BLaER1 (cell line): ENCODE data around the gene CCDC178.
"Not testable (repeated sequence)": the region's sequence is repeated elsewhere in the genome, so short reads cannot be mapped to it uniquely, and the experiment has no call there.

Source experiments
- H3K27ac ChIP-seq: shearing (Covaris generic); formaldehyde crosslinking; 2 replicates; pipeline ENCODE4 v1.8.1; 2022
- H3K27me3 ChIP-seq: shearing (Covaris generic); formaldehyde crosslinking; 2 replicates; pipeline ENCODE4 v1.8.1; 2022
- H3K36me3 ChIP-seq: shearing (Covaris generic); formaldehyde crosslinking; 2 replicates; pipeline ENCODE4 v1.8.1; 2022
- H3K4me1 ChIP-seq: shearing (Covaris generic); formaldehyde crosslinking; 2 replicates; pipeline ENCODE4 v1.8.1; 2022
- H3K4me2 ChIP-seq: shearing (Covaris generic); formaldehyde crosslinking; 2 replicates; pipeline ENCODE4 v1.8.1; 2022
- H3K4me3 ChIP-seq: shearing (Covaris generic); formaldehyde crosslinking; 2 replicates; pipeline ENCODE4 v1.8.1; 2022
- H3K9ac ChIP-seq: shearing (Covaris generic); formaldehyde crosslinking; 2 replicates; pipeline ENCODE4 v1.8.1; 2022
- H3K9me3 ChIP-seq: shearing (Covaris generic); formaldehyde crosslinking; 2 replicates; pipeline ENCODE4 v1.8.1; 2022
- H4K20me1 ChIP-seq: shearing (Covaris generic); formaldehyde crosslinking; 2 replicates; pipeline ENCODE4 v1.8.1; 2022
- Cebpa-rat ChIP-seq: shearing (Covaris generic); IDR thresholded peaks from 2 replicates; pipeline ENCODE4 v1.8.1; 2022

CCDC178 gene

DNA sequence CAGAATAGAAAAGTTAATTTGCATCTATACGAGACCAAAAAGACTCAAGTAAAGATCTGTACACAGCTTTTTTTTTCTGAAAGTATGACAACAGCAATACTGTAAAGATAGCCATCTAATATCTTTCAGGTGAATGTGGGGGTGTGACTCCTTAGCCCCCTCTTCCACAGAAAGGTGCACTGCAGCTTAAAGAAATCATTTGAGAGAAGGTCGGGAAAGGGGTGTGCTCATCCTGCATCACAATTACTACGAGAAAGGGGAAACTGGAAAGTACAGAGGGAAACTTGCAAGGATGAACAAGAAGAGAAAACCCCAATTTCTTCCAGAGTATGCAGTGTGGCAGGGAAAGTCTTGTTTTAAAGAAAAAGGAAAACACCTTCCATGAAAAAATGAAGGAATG, 255.6 kb downstream of the CCDC178 start:
- H3K4me2 ChIP-seq = no peak overlapping the region
- TF ChIP-seq Cebpa-rat = no peak
- H3K27ac ChIP-seq = no peak overlapping the region
- H3K27me3 ChIP-seq = no peaks in the 10 kb centered on the region
- no peaks in the 10 kb centered on the region for H4K20me1 ChIP-seq
- H3K9ac ChIP-seq = no peak overlapping the region
- H3K4me3 ChIP-seq = no peak overlapping the region
- peaks cover 10% of the 10 kb centered on the region; the same call in 1 of the 2 replicates for H3K4me1 ChIP-seq
- H3K36me3 ChIP-seq = no peaks in the 10 kb centered on the region
- H3K9me3 ChIP-seq = no peaks in the 10 kb centered on the region

GRCh38 chr18:33184175-33184574, 256.3 kb downstream of the CCDC178 start:
- Histone ChIP-seq H3K4me3 (no peak overlapping the region), H3K27ac (no peak overlapping the region), H3K9me3 (no peaks in the 10 kb centered on the region), H3K4me2 (no peak overlapping the region), H3K9ac (no peak overlapping the region), H3K4me1 (peaks cover 10% of the 10 kb centered on the region; the same call in 1 of the 2 replicates), H4K20me1 (no peaks in the 10 kb centered on the region), H3K36me3 (no peaks in the 10 kb centered on the region), H3K27me3 (no peaks in the 10 kb centered on the region)
- no peak for TF ChIP-seq Cebpa-rat

GRCh38 chr18:33183136-33183535, 257.4 kb downstream of the CCDC178 start:
- no peak overlapping the region for H3K4me3 ChIP-seq
- H3K36me3 ChIP-seq = no peaks in the 10 kb centered on the region
- H3K4me1 ChIP-seq = peaks cover 10% of the 10 kb centered on the region; the same call in 1 of the 2 replicates
- TF ChIP-seq Cebpa-rat = no peak
- no peak overlapping the region for H3K4me2 ChIP-seq
- H3K9ac ChIP-seq = no peak overlapping the region
- H4K20me1 ChIP-seq = no peaks in the 10 kb centered on the region
- no peaks in the 10 kb centered on the region for H3K27me3 ChIP-seq
- H3K27ac ChIP-seq = no peak overlapping the region
- no peaks in the 10 kb centered on the region for H3K9me3 ChIP-seq

DNA sequence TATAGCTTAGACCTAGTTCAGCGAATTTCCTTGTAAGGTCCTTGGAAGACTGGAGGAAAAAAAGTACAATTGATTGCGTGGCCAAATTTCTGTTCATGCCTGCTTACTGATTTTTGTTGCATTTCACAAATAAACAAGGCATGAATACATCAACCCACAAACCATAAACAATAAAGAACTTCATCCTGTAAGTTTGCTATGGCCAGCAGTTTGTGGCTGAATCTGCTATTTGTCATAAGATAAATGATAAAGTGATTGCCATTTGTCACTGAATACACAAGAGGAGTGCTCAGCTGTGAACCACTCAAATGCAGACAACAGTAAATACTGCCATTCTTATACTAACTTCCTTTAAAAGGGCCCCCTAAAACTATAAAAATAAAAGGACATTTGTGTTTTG, 259.5 kb downstream of the CCDC178 start:
- no peak for TF ChIP-seq Cebpa-rat
- H3K4me3 ChIP-seq = no peak overlapping the region

DNA sequence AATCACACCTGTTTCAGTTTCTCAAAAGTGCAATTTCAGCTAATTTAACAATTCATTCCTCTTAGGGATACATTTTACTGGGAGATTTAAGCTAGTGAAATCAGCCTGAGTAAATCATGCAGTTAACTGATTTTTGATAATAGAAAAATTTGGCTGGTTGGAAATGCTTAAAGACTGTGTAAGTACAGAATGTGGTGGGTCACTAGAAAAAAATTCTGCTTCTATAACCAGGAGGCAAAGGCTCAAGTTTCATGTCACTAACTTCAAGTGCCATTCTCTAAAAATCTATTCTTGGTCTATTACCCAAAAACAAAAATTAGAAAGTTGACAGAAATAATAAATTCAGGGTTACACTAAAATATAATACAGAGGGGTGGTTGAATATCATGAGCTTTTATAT, 271.3 kb downstream of the CCDC178 start:
- Histone ChIP-seq H3K4me3 (no peak overlapping the region), H3K4me1 (no peaks in the 10 kb centered on the region), H4K20me1 (no peaks in the 10 kb centered on the region), H3K9ac (no peak overlapping the region), H3K27me3 (no peaks in the 10 kb centered on the region), H3K27ac (no peak overlapping the region), H3K36me3 (no peaks in the 10 kb centered on the region), H3K9me3 (no peaks in the 10 kb centered on the region), H3K4me2 (no peak overlapping the region)
- no peak for TF ChIP-seq Cebpa-rat

More for the DNA sequence above, 259.5 kb downstream of the CCDC178 start:
- H3K9me3 ChIP-seq = no peaks in the 10 kb centered on the region
- H3K4me1 ChIP-seq = peaks cover 10% of the 10 kb centered on the region; the same call in 1 of the 2 replicates
- no peak overlapping the region for H3K9ac ChIP-seq
- H3K27me3 ChIP-seq = no peaks in the 10 kb centered on the region
- H4K20me1 ChIP-seq = no peaks in the 10 kb centered on the region
- H3K4me2 ChIP-seq = no peak overlapping the region
- no peaks in the 10 kb centered on the region for H3K36me3 ChIP-seq
- H3K27ac ChIP-seq = no peak overlapping the region

- H3K9me3 ChIP-seq, H3K9ac ChIP-seq, H3K36me3 ChIP-seq, H3K27ac ChIP-seq, H3K4me2 ChIP-seq, H4K20me1 ChIP-seq, H3K27me3 ChIP-seq, H3K4me3 ChIP-seq, H3K4me1 ChIP-seq: not testable (repeated sequence)
Observed at GRCh38 chr18:33164121-33164520, 276.4 kb downstream of the CCDC178 start.

- Histone ChIP-seq H3K4me3 (no peak overlapping the region), H3K27ac (no peak overlapping the region), H3K9me3 (no peaks in the 10 kb centered on the region), H3K9ac (no peak overlapping the region), H3K4me1 (peaks cover 8% of the 10 kb centered on the region; the same call in 1 of the 2 replicates), H3K36me3 (no peaks in the 10 kb centered on the region), H3K4me2 (no peak overlapping the region), H3K27me3 (no peaks in the 10 kb centered on the region), H4K20me1 (no peaks in the 10 kb centered on the region)
- TF ChIP-seq Cebpa-rat = no peak
Observed at GRCh38 chr18:33161131-33161530, 279.4 kb downstream of the CCDC178 start.

DNA sequence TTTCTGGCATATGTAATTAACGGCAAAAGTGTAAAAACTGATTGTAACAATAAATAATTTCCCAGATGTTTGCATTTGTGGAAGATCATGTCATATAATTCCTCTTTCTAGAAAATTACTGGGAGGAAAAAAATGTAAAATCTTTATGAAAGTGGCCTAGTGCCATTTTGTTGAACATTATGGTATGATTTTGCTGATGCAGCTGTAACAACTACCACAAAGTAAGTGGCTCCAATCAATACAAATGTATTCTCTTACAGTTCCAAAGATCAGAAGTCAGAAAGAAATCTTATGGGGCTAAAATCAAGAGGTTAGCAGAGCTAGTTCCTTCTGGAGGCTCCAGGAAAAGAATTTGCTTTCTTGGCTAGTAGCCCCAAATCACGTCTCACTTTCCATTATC, 281.4 kb downstream of the CCDC178 start:
- peaks cover 8% of the 10 kb centered on the region; the same call in 1 of the 2 replicates for H3K4me1 ChIP-seq
- no peak overlapping the region for H3K4me3 ChIP-seq
- no peaks in the 10 kb centered on the region for H4K20me1 ChIP-seq
- H3K27me3 ChIP-seq = no peaks in the 10 kb centered on the region
- H3K27ac ChIP-seq = no peak overlapping the region
- TF ChIP-seq Cebpa-rat = no peak
- H3K4me2 ChIP-seq = no peak overlapping the region
- no peaks in the 10 kb centered on the region for H3K9me3 ChIP-seq
- H3K36me3 ChIP-seq = no peaks in the 10 kb centered on the region
- no peak overlapping the region for H3K9ac ChIP-seq

DNA sequence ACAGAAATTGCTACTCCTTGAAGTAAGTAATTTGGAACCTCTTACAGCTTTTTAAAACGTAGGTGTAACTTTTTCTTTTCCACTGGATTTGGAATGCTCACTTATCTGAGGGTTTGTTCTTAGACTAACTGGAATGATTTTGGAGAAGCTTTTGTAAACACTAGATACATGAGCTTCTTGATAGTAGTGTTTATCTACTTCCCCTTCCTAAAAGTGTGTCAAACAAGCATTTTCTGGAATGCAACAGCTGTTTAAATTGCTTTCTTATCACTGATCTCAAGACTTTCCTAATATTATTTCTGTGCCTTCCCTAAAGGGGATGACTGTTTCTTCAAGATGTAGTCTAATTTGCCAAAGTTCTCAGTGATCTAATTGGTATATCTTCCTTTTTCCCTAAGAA, 282.6 kb downstream of the CCDC178 start:
- no peaks in the 10 kb centered on the region for H4K20me1 ChIP-seq
- no peaks in the 10 kb centered on the region for H3K27me3 ChIP-seq
- no peak overlapping the region for H3K4me3 ChIP-seq
- TF ChIP-seq Cebpa-rat = no peak
- no peak overlapping the region for H3K4me2 ChIP-seq
- no peak overlapping the region for H3K9ac ChIP-seq
- no peaks in the 10 kb centered on the region for H3K36me3 ChIP-seq
- H3K27ac ChIP-seq = no peak overlapping the region
- H3K9me3 ChIP-seq = no peaks in the 10 kb centered on the region
- H3K4me1 ChIP-seq = peaks cover 8% of the 10 kb centered on the region; the same call in 1 of the 2 replicates

GRCh38 chr18:33156906-33157470, 283.5 kb downstream of the CCDC178 start:
- Histone ChIP-seq H3K36me3 (no peaks in the 10 kb centered on the region), H4K20me1 (no peaks in the 10 kb centered on the region), H3K4me1 (peaks cover 8% of the 10 kb centered on the region; the same call in 1 of the 2 replicates), H3K9ac (no peak overlapping the region), H3K9me3 (no peaks in the 10 kb centered on the region), H3K27ac (no peak overlapping the region), H3K4me3 (no peak overlapping the region), H3K27me3 (no peaks in the 10 kb centered on the region), H3K4me2 (no peak overlapping the region)
- TF ChIP-seq Cebpa-rat = no peak

DNA sequence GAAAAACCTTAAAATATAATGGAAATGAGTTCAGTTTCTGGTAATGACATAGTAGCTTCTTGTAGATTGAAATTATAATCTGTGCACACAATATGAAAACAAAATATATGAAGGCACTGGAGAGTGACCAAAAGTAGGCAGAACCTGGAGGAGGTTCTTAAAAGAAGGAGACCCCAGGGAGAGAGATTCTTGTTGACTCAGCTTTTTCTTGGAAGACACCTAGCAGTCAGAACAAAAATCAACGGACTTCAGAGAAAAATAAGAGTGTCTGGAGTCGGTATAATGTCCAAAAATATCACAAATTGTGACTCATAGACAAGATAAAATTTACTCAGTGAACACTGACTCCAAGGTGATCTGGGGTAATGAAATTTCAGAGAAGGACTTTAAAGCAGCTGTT, 286.5 kb downstream of the CCDC178 start:
- no peak overlapping the region for H3K4me3 ChIP-seq
- H3K4me2 ChIP-seq = no peak overlapping the region
- no peaks in the 10 kb centered on the region for H3K27me3 ChIP-seq
- H3K9me3 ChIP-seq = no peaks in the 10 kb centered on the region
- H4K20me1 ChIP-seq = no peaks in the 10 kb centered on the region
- no peak overlapping the region for H3K9ac ChIP-seq
- no peak for TF ChIP-seq Cebpa-rat
- H3K36me3 ChIP-seq = no peaks in the 10 kb centered on the region
- no peak overlapping the region for H3K27ac ChIP-seq
- H3K4me1 ChIP-seq = no peaks in the 10 kb centered on the region
